K562 (cell line): Measurements from ENCODE around the gene FOS. TPM values are rescaled to one million over a fixed set of nuclear protein-coding genes. Genes with fewer than 3 reads are reported as not detected.
A peak's percentile ranks its signal among the peaks of the same experiment; 100 is the strongest.

ENCODE experiments used
- ATAC-seq: fragments of 200-7000 bp; cut with Tn5 transposase; 3 replicates; pipeline ENCODE4 v1.9.1; 2020; ENCODE audit warnings: moderate library complexity
- BruUV-seq: library from RNA; stranded (reverse); fragments of 400-500 nt; replicated peaks from 2 replicates; lab custom pipeline; 2021; lab: Mats Ljungman, UMichigan
- CTCF ChIA-PET: fragments of 300-600 bp; formaldehyde crosslinking; extraction: SDS; loops from one replicate; lab custom pipeline; 2021; ENCODE audit warnings: low intra/inter-chr PET ratio; lab: Yijun Ruan, JAX
- POLR2A ChIA-PET: fragments of 300-600, 350-650 bp; sonication (Branson Sonifier 250); formaldehyde crosslinking; extraction: SDS; loops from one replicate; lab custom pipeline; 2021; ENCODE audit warnings: antibody characterized with exemption, inconsistent platforms; lab: Yijun Ruan, JAX
- DNase-seq, 4 experiments: peaks; one replicate each; pipeline versions ENCODE4 v3.0.0 to v3.0.0-alpha.2; 2011 to 2018; ENCODE audit warnings: low spot score in 3 of 4, mixed read lengths in 3 of 4; ENCODE audit errors: extremely low read depth in 1 of 4
- FAIRE-seq: peaks from 2 replicates; lab custom pipeline; 2011; peaks lifted over from hg19 to GRCh38; lab: Jason Lieb, UNC
- H2AFZ ChIP-seq: 2 replicates; pipeline ENCODE4 v1.6.0; 2011; ENCODE audit warnings: low read depth, low read length, control low read depth, inconsistent platforms
- H3K27ac ChIP-seq: fragments of 200-600 bp; 3 replicates; pipeline ENCODE4 v1.8.0; 2011; ENCODE audit warnings: low read depth, mild to moderate bottlenecking, control low read depth, inconsistent platforms, low read length, moderate library complexity, mixed read lengths; ENCODE audit errors: extremely low read depth
- H3K27me3 ChIP-seq, 2 experiments: fragments of 300-600 bp in 1 of 2; 2 replicates in 1 of 2; 3 replicates in 1 of 2; pipeline versions ENCODE4 v1.6.0 to v1.8.0; 2011; ENCODE audit warnings: inconsistent platforms in 2 of 2, low read length in 2 of 2, mild to moderate bottlenecking in 1 of 2, mixed read lengths in 1 of 2, moderate library complexity in 1 of 2; ENCODE audit not compliant: control insufficient read depth in 2 of 2, insufficient read depth in 2 of 2
- H3K36me3 ChIP-seq: fragments of 300-600 bp; 3 replicates; pipeline ENCODE4 v1.8.0; 2011; ENCODE audit warnings: mild to moderate bottlenecking, low read length, inconsistent platforms; ENCODE audit not compliant: control insufficient read depth, insufficient read depth
- H3K4me1 ChIP-seq, 2 experiments: fragments of 200-600 bp in 1 of 2; replicated peaks in 1 of 2; 2 replicates in 1 of 2; 3 replicates in 1 of 2; pipeline versions ENCODE4 v1.5.1 to v1.8.0; 2011; ENCODE audit warnings: inconsistent platforms in 2 of 2, low read length in 2 of 2, mild to moderate bottlenecking in 1 of 2, mixed read lengths in 1 of 2, moderate library complexity in 1 of 2; ENCODE audit not compliant: control insufficient read depth in 2 of 2, insufficient read depth in 2 of 2
- H3K4me2 ChIP-seq: 2 replicates; pipeline ENCODE4 v1.6.1; 2011; ENCODE audit warnings: low read length, control low read depth, inconsistent platforms, mixed read lengths; ENCODE audit not compliant: insufficient read depth
- H3K4me3 ChIP-seq: fragments of 200-600 bp; sonication (generic), shearing (Covaris generic); 2 replicates; pipeline ENCODE4 v1.5.1; 2016; ENCODE audit warnings: control low read depth, inconsistent platforms
- H3K79me2 ChIP-seq: fragments of 200-600 bp; 3 replicates; pipeline ENCODE4 v1.8.0; 2011; ENCODE audit warnings: low read length, inconsistent platforms; ENCODE audit not compliant: control insufficient read depth, insufficient read depth
- H3K9ac ChIP-seq, 2 experiments: 2 replicates each; pipeline versions ENCODE4 v1.6.0 to v1.6.1; 2011; ENCODE audit warnings: low read depth in 2 of 2, low read length in 2 of 2, control low read depth in 1 of 2, inconsistent platforms in 1 of 2, mild to moderate bottlenecking in 1 of 2, mixed read lengths in 1 of 2; ENCODE audit not compliant: insufficient read depth in 1 of 2
- H3K9me1 ChIP-seq: one replicate; pipeline ENCODE4 v1.6.0; 2011; ENCODE audit warnings: inconsistent platforms, mild to moderate bottlenecking, low read length, moderate library complexity; ENCODE audit not compliant: control insufficient read depth, insufficient read depth
- H3K9me3 ChIP-seq: replicated peaks from 2 replicates; pipeline ENCODE4 v1.5.1; 2011; ENCODE audit warnings: low read depth, low read length, inconsistent platforms; ENCODE audit not compliant: control insufficient read depth, insufficient read depth
- H4K20me1 ChIP-seq: replicated peaks from 2 replicates; pipeline ENCODE4 v1.6.1; 2011; ENCODE audit warnings: low read length, inconsistent platforms, mixed read lengths; ENCODE audit not compliant: control insufficient read depth, insufficient read depth
- ATF7 ChIP-seq: fragments of 450-650 bp; IDR thresholded peaks from 2 replicates; pipeline ENCODE4 v1.7.1; 2014; ENCODE audit warnings: mild to moderate bottlenecking, moderate library complexity
- BRCA1 ChIP-seq, 2 experiments: fragments of 450-650 bp in 1 of 2; sonication (generic) in 1 of 2; formaldehyde crosslinking in 1 of 2; IDR thresholded peaks; 2 replicates each; pipeline versions ENCODE4 v1.5.0 to v1.6.1; 2017 to 2020; ENCODE audit warnings: mild to moderate bottlenecking in 1 of 2, missing genetic modification reagents in 1 of 2
- EP400 ChIP-seq: fragments of 450-650 bp; IDR thresholded peaks from 2 replicates; pipeline ENCODE4 v1.6.1; 2017; ENCODE audit warnings: antibody characterized with exemption, mild to moderate bottlenecking, moderate library complexity
- EWSR1 ChIP-seq: fragments of 450-650 bp; IDR thresholded peaks from 2 replicates; pipeline ENCODE4 v1.6.1; 2018; ENCODE audit warnings: borderline replicate concordance, mild to moderate bottlenecking, low read depth, moderate library complexity; ENCODE audit not compliant: partially characterized antibody
- HDAC3 ChIP-seq: fragments of 450-650 bp; IDR thresholded peaks from 2 replicates; pipeline ENCODE4 v1.6.1; 2018; ENCODE audit warnings: borderline replicate concordance, mild to moderate bottlenecking, moderate library complexity; ENCODE audit not compliant: partially characterized antibody
- HOXB6 ChIP-seq: fragments of 250-450 bp; sonication (Bioruptor Pico); IDR thresholded peaks from 2 replicates; pipeline ENCODE4 v1.5.1; 2022; ENCODE audit warnings: mild to moderate bottlenecking, borderline replicate concordance
- ILF3 ChIP-seq: fragments of 450-650 bp; IDR thresholded peaks from 2 replicates; pipeline ENCODE4 v1.6.1; 2018; ENCODE audit warnings: antibody characterized with exemption, mild to moderate bottlenecking, moderate library complexity, borderline replicate concordance
- PRPF4 ChIP-seq: fragments of 200-400 bp; formaldehyde crosslinking; IDR thresholded peaks from one replicate; pipeline ENCODE4 v1.6.1; 2017; ENCODE audit warnings: low read length, low read depth, mild to moderate bottlenecking; ENCODE audit not compliant: insufficient read depth, poor library complexity, severe bottlenecking
- SREBF1 ChIP-seq: fragments of 150-350 bp; IDR thresholded peaks from 2 replicates; pipeline ENCODE4 v1.6.1; 2014; ENCODE audit warnings: antibody characterized with exemption, low read depth, low read length, borderline replicate concordance
- STAG1 ChIP-seq: sonication (generic); formaldehyde crosslinking; IDR thresholded peaks from 2 replicates; pipeline ENCODE4 v1.5.0; 2020; ENCODE audit warnings: missing genetic modification reagents, borderline replicate concordance
- WGBS: fragments of 100-300 bp; shearing (Covaris generic); methylation state at CpG from one replicate; pipeline ENCODE4 v1.1.6; 2016; ENCODE audit warnings: low coverage, mixed read lengths; ENCODE audit not compliant: insufficient coverage; ENCODE audit errors: missing lambda C conversion rate; 5-methylcytosine and 5-hydroxymethylcytosine counted together
- in situ Hi-C: fragments of 300-500 bp; cut with MboI; formaldehyde crosslinking; loops from 4 replicates; pipeline ENCODE4 v1.15.0; 2018; ENCODE audit warnings: inconsistent platforms, mixed read lengths
- intact Hi-C: fragments of 100-400 bp; cut with micrococcal nuclease; formaldehyde crosslinking; loops from 2 replicates; pipeline ENCODE4 v1.14.2; 2022
- polyA plus RNA-seq, 8 experiments: library from polyadenylated mRNA; depleted of rRNA in 4 of 8; stranded (reverse) in 5 of 8; unstranded in 3 of 8; fragments of >200 nt; fragmentation: Nextera tagmentation in 2 of 8; fragmentation: Illumina TruSeq in 1 of 8; extraction: Ambion mirVana in 2 of 8; extraction: Trizol in 1 of 8; gene quantifications; 2 replicates each; pipeline versions ENCODE4 v1.2.1 to v1.2.3, GENCODE V29; 2011 to 2014; ENCODE audit warnings: inconsistent platforms in 1 of 8, missing spikeins in 1 of 8
- total RNA-seq, 7 experiments: library from RNA; depleted of rRNA in 6 of 7; stranded (reverse); fragments of >200 nt in 6 of 7; fragmentation: Illumina TruSeq in 2 of 7; extraction: Trizol in 2 of 7; gene quantifications; 2 replicates each; pipeline versions ENCODE4 v1.2.1 to v1.2.3, GENCODE V29; 2011 to 2021; ENCODE audit warnings: low replicate concordance in 1 of 7
- TF ChIP-seq, protein P1 (sequence below): fragments of 450-650 bp; formaldehyde crosslinking; IDR thresholded peaks from 2 replicates; pipeline ENCODE4 v1.4.0; 2020; ENCODE audit warnings: mild to moderate bottlenecking, moderate library complexity
- TF ChIP-seq, protein P2 (sequence below): fragments of 450-650 bp; IDR thresholded peaks from 2 replicates; pipeline ENCODE4 v1.6.1; 2017; ENCODE audit warnings: mild to moderate bottlenecking, moderate library complexity
- TF ChIP-seq, protein P3 (sequence below): sonication (generic); formaldehyde crosslinking; IDR thresholded peaks from 2 replicates; pipeline ENCODE4 v1.8.1; 2022; ENCODE audit warnings: missing genetic modification reagents
- TF ChIP-seq, protein P4 (sequence below): fragments of 450-650 bp; formaldehyde crosslinking; IDR thresholded peaks from 2 replicates; pipeline ENCODE4 v1.4.0; 2020; ENCODE audit warnings: mild to moderate bottlenecking, moderate library complexity
- TF ChIP-seq, protein P5 (sequence below): fragments of 250-450 bp; sonication (Bioruptor Pico); IDR thresholded peaks from 2 replicates; pipeline ENCODE4 v1.8.0; 2022; ENCODE audit warnings: moderate library complexity, mild to moderate bottlenecking, inconsistent platforms

Gene FOS
- total and polyA plus RNA-seq, 9 of the 15 experiments (the other 6 are each of a cell fraction or from before 2014, with no cell fraction given), result 0.54 to 13.8 (median 8.9) TPM

DNA sequence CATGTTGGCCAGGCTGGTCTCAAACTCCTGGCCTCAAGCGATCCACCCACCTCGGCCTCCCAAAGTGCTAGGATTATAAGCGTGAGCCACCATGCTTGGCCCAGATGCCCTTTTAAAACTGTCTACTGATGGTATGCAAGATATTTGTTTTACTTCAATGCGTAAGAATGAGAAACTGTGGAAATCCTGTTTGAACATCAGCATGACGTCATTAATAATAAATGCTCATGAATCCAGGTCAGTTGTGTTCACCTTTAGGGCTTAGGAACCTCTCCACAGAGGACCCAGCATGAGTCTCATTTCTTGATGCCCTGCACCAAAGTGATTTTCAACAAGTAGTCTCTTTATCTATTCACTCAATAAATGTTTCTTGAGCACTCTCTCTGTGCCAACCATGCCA, 34.5 kb upstream of the FOS start:
- POLR2A ChIA-PET, result interaction anchor here (0.7 to 0.9 kb wide), 2 partner anchors 14 to 15 kb away, joined by 3 to 4 read pairs; no protein-coding TSS in a partner anchor
- no peak for ATAC-seq
- TF ChIP-seq HOXB6 (CRISPR knock-in tag) (no peak), ATF7 (peak; percentile 67; the same call in 1 of the 2 replicates), BRCA1 (IDR thresholded peaks at IDR 0.05) (no peak), BRCA1 (CRISPR knock-in tag; IDR thresholded peaks at IDR 0.05) (no peak), PRPF4 (no peak), ILF3 (no peak), EP400 (no peak), EWSR1 (no peak), STAG1 (no peak), HDAC3 (no peak), SREBF1 (no peak)
- TF ChIP-seq, protein P1, sequence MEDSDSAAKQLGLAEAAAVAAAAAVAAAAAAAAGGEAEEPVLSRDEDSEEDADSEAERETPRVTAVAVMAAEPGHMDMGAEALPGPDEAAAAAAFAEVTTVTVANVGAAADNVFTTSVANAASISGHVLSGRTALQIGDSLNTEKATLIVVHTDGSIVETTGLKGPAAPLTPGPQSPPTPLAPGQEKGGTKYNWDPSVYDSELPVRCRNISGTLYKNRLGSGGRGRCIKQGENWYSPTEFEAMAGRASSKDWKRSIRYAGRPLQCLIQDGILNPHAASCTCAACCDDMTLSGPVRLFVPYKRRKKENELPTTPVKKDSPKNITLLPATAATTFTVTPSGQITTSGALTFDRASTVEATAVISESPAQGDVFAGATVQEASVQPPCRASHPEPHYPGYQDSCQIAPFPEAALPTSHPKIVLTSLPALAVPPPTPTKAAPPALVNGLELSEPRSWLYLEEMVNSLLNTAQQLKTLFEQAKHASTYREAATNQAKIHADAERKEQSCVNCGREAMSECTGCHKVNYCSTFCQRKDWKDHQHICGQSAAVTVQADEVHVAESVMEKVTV (CRISPR knock-in tag), result no peak
- TF ChIP-seq, protein P2, sequence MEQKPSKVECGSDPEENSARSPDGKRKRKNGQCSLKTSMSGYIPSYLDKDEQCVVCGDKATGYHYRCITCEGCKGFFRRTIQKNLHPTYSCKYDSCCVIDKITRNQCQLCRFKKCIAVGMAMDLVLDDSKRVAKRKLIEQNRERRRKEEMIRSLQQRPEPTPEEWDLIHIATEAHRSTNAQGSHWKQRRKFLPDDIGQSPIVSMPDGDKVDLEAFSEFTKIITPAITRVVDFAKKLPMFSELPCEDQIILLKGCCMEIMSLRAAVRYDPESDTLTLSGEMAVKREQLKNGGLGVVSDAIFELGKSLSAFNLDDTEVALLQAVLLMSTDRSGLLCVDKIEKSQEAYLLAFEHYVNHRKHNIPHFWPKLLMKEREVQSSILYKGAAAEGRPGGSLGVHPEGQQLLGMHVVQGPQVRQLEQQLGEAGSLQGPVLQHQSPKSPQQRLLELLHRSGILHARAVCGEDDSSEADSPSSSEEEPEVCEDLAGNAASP, result no peak
- TF ChIP-seq, protein P3, sequence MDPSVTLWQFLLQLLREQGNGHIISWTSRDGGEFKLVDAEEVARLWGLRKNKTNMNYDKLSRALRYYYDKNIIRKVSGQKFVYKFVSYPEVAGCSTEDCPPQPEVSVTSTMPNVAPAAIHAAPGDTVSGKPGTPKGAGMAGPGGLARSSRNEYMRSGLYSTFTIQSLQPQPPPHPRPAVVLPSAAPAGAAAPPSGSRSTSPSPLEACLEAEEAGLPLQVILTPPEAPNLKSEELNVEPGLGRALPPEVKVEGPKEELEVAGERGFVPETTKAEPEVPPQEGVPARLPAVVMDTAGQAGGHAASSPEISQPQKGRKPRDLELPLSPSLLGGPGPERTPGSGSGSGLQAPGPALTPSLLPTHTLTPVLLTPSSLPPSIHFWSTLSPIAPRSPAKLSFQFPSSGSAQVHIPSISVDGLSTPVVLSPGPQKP, result no peak
- TF ChIP-seq, protein P4, sequence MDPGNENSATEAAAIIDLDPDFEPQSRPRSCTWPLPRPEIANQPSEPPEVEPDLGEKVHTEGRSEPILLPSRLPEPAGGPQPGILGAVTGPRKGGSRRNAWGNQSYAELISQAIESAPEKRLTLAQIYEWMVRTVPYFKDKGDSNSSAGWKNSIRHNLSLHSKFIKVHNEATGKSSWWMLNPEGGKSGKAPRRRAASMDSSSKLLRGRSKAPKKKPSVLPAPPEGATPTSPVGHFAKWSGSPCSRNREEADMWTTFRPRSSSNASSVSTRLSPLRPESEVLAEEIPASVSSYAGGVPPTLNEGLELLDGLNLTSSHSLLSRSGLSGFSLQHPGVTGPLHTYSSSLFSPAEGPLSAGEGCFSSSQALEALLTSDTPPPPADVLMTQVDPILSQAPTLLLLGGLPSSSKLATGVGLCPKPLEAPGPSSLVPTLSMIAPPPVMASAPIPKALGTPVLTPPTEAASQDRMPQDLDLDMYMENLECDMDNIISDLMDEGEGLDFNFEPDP (CRISPR knock-in tag), result no peak
- TF ChIP-seq, protein P5, sequence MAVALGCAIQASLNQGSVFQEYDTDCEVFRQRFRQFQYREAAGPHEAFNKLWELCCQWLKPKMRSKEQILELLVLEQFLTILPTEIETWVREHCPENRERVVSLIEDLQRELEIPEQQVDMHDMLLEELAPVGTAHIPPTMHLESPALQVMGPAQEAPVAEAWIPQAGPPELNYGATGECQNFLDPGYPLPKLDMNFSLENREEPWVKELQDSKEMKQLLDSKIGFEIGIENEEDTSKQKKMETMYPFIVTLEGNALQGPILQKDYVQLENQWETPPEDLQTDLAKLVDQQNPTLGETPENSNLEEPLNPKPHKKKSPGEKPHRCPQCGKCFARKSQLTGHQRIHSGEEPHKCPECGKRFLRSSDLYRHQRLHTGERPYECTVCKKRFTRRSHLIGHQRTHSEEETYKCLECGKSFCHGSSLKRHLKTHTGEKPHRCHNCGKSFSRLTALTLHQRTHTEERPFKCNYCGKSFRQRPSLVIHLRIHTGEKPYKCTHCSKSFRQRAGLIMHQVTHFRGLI (CRISPR knock-in tag), result no peak

More for the DNA sequence above, 34.5 kb upstream of the FOS start:
- H3K27ac ChIP-seq, result no peak overlapping the region
- no peak overlapping the region for H3K9ac ChIP-seq
- FAIRE-seq, result no peak
- H3K4me2 ChIP-seq, result no peak overlapping the region
- no peak for DNase-seq
- H3K27me3 ChIP-seq, result no peaks in the 10 kb centered on the region
- H3K4me3 ChIP-seq, result no peak overlapping the region
- WGBS, result 66% methylated on average over 5 of the region's 5 CpGs
- no TSS peak for BruUV-seq
- in situ Hi-C loops, result no loop called here
- no peaks in the 10 kb centered on the region for H3K9me3 ChIP-seq
- CTCF ChIA-PET, result no interaction called here
- H3K36me3 ChIP-seq, result no peaks in the 10 kb centered on the region
- no peaks in the 10 kb centered on the region for H3K9me1 ChIP-seq
- peaks cover 0 to 7% of the 10 kb centered on the region in 2 experiments; a peak in 2 of 5 replicates for H3K4me1 ChIP-seq
- H3K79me2 ChIP-seq, result no peaks in the 10 kb centered on the region
- H2AFZ ChIP-seq, result no peak overlapping the region
- intact Hi-C loops, result no loop called here
- no peaks in the 10 kb centered on the region for H4K20me1 ChIP-seq
